Muscle layer of colon (tissue), 2 donors: Measurements from ENCODE around the gene EML4.

Experiments
- H3K27ac ChIP-seq: one replicate; pipeline ENCODE4 v1.7.0; 2013; ENCODE audit warnings: low read depth, mild to moderate bottlenecking, low read length, moderate library complexity
- H3K27me3 ChIP-seq, 2 donors: one replicate each; pipeline ENCODE4 v1.7.0; 2013; ENCODE audit warnings: low read length in 2 of 2, mild to moderate bottlenecking in 2 of 2; ENCODE audit not compliant: insufficient read depth in 2 of 2, control insufficient read depth in 1 of 2
- H3K36me3 ChIP-seq: one replicate; pipeline ENCODE4 v1.7.0; 2013; ENCODE audit warnings: mild to moderate bottlenecking, low read length; ENCODE audit not compliant: insufficient read depth
- H3K4me1 ChIP-seq: one replicate; pipeline ENCODE4 v1.7.0; 2013; ENCODE audit warnings: mild to moderate bottlenecking, low read length; ENCODE audit not compliant: insufficient read depth
- H3K4me3 ChIP-seq, 2 donors: one replicate each; pipeline ENCODE4 v1.7.0; 2013; ENCODE audit warnings: low read length in 2 of 2, low read depth in 1 of 2, mild to moderate bottlenecking in 1 of 2, moderate library complexity in 1 of 2
- H3K9ac ChIP-seq: one replicate; pipeline ENCODE4 v1.7.0; 2013; ENCODE audit warnings: low read length
- H3K9me3 ChIP-seq: one replicate; pipeline ENCODE4 v1.7.0; 2013; ENCODE audit warnings: mild to moderate bottlenecking, low read length
- donor health status: abdominal sarcoma.
- donor health status: Adenocarcinoma of cecum.

Gene EML4

DNA sequence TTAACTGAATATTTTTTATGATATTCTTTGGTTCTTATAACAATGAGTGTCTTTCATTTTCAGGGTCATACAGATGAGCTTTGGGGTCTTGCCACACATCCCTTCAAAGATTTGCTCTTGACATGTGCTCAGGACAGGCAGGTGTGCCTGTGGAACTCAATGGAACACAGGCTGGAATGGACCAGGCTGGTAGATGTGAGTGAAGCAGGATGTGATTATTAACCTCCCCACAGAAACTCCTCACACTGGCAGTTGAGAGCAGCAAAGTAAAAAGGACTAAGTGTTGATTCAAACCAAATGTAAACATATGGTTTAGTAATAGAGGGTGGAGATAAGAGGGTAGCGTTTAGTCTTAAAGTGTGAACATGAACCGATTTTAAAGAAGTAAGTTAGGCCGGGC, 134.1 kb downstream of the EML4 start:
- Histone ChIP-seq H3K9me3 (no peaks in the 10 kb centered on the region), H3K36me3 (peaks cover 11% of the 10 kb centered on the region), H3K27me3 (no peaks in the 10 kb centered on the region), H3K27ac (no peak overlapping the region), H3K4me3 (no peak overlapping the region), H3K4me1 (no peaks in the 10 kb centered on the region), H3K9ac (no peak overlapping the region)

DNA sequence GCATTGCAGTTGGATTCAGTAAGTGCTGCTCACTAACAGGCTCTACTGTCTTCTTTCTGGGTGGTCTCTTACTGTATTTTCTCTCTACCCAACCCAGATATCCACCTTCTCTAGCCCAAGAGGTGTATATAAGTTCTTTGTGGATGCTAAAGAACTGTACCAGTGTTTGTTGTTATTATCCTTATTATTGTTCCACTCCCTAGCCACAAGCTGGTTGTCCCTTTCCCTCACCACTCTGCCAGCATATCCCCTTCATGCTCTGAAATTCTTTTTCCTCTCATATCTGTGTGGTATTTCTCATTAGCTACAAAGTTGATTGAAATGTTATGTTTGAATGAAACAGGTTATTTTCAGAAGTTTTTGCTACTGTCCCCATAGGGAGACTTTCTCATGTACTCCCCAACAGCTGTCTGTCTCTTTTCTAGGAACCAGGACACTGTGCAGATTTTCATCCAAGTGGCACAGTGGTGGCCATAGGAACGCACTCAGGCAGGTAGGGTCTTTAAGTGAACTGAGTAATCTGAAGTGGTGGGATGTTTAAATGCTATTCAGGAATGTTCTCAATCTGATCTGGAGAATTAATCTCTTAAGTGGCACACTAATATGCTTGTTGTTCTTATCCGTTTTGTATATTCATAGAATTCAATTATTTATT, 135.0 kb downstream of the EML4 start:
- no peak overlapping the region for H3K27ac ChIP-seq
- no peaks in the 10 kb centered on the region for H3K4me1 ChIP-seq
- peaks cover 11% of the 10 kb centered on the region for H3K36me3 ChIP-seq
- H3K9ac ChIP-seq = no peak overlapping the region
- H3K4me3 ChIP-seq = no peak overlapping the region
- H3K9me3 ChIP-seq = no peaks in the 10 kb centered on the region
- no peaks in the 10 kb centered on the region for H3K27me3 ChIP-seq

DNA sequence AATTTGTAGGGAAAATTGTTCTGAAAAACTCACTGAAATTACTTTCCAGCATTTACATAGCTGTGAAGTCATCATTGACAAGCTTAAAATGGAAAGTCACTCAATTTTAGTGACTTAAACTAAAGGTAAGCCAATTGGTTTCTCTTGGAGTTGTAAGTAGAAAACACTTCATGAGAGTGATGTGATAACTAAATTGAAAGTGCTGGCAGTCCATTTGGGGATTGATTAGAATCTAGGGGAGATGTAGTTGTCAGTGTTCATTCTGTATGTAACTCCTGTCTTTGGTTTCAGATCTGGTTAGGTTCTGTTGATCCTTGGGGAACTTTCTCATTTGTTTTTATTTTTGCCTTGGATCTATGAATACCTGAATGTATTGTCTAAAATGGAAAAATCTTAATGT, 138.0 kb downstream of the EML4 start:
- Histone ChIP-seq H3K36me3 (peaks cover 5% of the 10 kb centered on the region), H3K4me1 (no peaks in the 10 kb centered on the region), H3K4me3 (no peak overlapping the region), H3K27me3 (no peaks in the 10 kb centered on the region), H3K9me3 (no peaks in the 10 kb centered on the region), H3K9ac (no peak overlapping the region), H3K27ac (no peak overlapping the region)

DNA sequence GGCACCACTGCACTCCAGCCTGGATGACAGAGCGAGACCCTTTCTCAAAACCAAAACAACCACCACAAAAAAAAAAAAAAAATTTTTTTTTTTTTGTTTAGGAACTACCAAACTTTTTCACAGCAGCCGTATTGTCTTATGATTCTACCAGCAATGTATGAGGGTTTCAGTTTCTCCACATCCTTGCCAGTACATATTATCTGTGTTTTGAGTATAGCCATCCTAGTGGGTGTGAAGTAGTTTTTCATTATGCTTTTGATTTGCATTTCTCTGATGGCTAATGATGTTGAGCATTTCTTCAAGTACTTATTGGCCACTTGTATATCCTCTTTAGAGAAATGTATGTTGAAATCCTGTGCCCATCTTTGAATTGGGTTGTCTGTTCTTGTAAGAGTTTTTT, 140.2 kb downstream of the EML4 start:
- Histone ChIP-seq H3K27me3 (no peaks in the 10 kb centered on the region), H3K4me1 (no peaks in the 10 kb centered on the region), H3K9me3 (no peaks in the 10 kb centered on the region), H3K36me3 (peaks cover 5% of the 10 kb centered on the region), H3K4me3 (no peak overlapping the region), H3K27ac (no peak overlapping the region), H3K9ac (no peak overlapping the region)

DNA sequence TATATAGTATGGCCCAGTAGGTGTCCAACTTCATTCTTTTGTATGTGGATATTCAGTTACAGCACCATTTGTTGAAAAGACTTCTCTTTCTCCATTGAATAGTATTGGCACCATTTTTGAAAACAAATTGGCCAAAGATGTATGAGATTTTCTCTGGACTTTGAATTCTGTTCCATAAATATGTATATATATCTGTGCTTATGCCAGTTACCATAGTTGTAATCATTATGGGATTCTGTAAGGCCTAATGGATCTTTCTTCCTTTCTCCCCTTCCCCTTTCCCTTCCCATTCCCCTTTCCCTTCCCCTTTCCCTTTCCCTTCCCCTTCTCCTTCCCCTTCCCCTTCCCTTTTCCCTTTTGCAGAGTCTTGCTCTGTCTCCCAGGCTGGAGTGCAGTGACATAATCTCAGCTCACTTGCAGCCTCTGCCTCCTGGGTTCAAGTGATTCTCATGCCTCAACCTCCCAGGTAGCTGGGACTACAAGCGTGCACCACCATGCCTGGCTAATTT, 140.9 kb downstream of the EML4 start:
- Histone ChIP-seq H3K9ac (no peak overlapping the region), H3K27me3 (no peaks in the 10 kb centered on the region), H3K9me3 (no peaks in the 10 kb centered on the region), H3K36me3 (peaks cover 5% of the 10 kb centered on the region), H3K27ac (no peak overlapping the region), H3K4me1 (no peaks in the 10 kb centered on the region), H3K4me3 (no peak overlapping the region)

DNA sequence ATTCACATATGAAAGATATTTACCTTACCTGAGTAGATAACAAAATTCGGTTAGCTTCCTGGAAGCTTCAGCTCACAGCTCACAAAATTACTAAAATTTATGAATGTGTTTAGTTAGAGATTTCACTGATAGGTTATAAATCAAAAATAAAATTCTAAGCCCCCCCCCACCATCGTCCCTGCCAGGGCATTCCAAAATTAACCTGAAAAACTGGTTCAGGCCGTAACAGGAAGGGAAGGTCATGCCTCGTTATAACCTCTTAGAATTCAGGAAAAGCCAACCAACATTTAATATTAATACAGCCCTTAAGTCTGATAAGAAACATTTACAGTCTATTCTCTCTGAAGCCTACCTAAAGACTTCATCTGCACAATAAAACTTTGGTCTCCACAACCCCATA, 143.0 kb downstream of the EML4 start:
- H3K27ac ChIP-seq = no peak overlapping the region
- H3K27me3 ChIP-seq = no peaks in the 10 kb centered on the region

DNA sequence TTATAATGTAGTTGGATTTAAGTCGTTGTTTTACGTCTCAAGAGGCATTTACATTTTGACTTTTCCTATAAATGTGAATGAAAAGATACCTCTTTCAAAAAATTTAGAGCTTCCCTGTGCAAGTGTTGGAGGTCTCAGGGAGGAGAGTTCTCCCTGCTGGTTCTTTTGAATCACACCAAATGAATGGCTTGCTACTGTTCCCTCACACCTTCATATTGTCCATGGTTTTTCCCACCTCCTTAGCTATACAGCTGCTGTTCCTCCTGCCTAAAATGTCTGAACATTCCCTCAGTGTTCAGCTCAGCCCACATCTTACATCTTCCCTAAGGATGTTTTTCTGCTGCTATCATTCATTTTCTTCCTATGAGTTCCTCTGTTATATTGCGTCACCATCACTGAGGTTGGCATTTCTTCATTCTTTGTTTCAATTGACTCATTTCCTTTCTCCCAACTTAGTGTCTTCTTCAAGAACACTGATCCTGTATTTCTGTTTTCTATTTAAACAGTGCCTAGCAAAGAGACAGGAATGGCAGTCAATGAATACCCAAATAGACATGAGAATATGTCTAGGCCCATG, 145.8 kb downstream of the EML4 start:
- H3K36me3 ChIP-seq = peaks cover 6% of the 10 kb centered on the region

More for the DNA sequence above, 143.0 kb downstream of the EML4 start:
- Histone ChIP-seq H3K4me3 (no peak overlapping the region), H3K9me3 (no peaks in the 10 kb centered on the region), H3K4me1 (no peaks in the 10 kb centered on the region), H3K36me3 (peaks cover 8% of the 10 kb centered on the region), H3K9ac (no peak overlapping the region)

DNA sequence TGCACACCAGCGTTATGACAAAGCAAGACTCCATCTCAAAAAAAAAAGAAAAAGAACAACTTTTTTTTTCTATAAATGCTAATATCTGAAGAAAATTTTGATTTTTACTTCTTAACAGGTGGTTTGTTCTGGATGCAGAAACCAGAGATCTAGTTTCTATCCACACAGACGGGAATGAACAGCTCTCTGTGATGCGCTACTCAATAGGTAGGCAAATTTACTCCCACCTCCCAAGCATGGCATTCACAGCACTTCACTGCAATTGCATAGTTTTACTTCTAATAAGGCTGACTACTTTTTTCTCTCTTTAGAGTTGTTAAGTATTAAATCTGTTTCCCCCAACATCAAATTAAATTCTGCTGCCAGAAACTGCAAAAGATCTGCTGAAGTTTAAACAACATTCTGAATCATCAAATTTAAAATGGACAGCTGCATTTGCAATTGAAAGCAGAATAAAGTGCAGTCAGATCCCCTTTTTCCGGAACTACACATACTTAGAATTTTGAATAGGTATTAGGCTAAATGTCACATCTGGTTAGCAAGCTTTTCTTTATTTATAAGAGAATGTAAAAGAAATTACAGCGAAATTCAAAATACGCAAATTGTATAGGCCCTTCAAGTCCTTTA, 146.8 kb downstream of the EML4 start:
- Histone ChIP-seq H3K4me1 (no peaks in the 10 kb centered on the region), H3K4me3 (no peak overlapping the region), H3K9me3 (no peaks in the 10 kb centered on the region), H3K27ac (no peak overlapping the region), H3K9ac (no peak overlapping the region), H3K36me3 (peaks cover 6% of the 10 kb centered on the region), H3K27me3 (no peaks in the 10 kb centered on the region)

More for the DNA sequence above, 145.8 kb downstream of the EML4 start:
- Histone ChIP-seq H3K27ac (no peak overlapping the region), H3K9me3 (no peaks in the 10 kb centered on the region), H3K9ac (no peak overlapping the region), H3K4me1 (no peaks in the 10 kb centered on the region), H3K4me3 (no peak overlapping the region), H3K27me3 (no peaks in the 10 kb centered on the region)

DNA sequence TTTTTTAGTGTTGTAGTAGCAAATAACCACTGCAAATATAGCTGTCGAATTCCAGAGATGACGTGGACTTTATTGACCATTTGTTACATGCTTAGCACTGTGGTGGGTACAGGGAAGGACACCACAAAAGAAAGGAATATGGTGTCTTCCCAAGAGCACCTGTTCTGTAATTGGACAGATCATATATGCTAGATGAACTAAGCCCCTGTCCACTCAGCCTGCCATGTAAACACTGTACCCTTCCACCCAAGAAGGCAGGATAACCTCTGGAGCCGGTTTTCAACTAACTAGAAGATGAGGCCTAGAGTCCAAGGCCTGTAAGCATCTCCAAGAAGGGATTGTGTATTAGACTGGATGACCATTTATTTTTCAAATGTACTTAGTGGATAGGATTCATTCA, 147.8 kb downstream of the EML4 start:
- Histone ChIP-seq H3K9ac (no peak overlapping the region), H3K4me3 (no peak overlapping the region), H3K4me1 (no peaks in the 10 kb centered on the region), H3K9me3 (no peaks in the 10 kb centered on the region), H3K27me3 (no peaks in the 10 kb centered on the region), H3K27ac (no peak overlapping the region), H3K36me3 (peaks cover 6% of the 10 kb centered on the region)

DNA sequence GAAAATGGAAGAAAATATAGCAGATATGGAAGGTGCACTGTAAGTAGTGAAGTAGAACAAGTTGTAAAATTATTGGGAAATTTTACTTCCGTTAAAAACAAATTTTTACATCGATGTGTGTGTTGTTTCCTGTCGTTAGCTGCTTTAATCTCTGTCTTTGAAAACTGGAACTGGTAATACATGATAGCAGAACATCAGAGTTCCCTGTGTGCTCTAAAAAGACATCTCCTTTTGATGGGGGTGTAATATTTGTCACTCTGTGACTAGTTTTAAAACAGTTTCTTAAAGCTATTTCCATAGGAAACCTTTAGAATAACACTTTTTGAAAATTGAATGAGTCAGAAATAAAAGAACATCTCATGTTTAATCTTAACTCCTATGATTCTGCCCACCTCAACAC, 148.3 kb downstream of the EML4 start:
- no peaks in the 10 kb centered on the region for H3K27me3 ChIP-seq
- no peaks in the 10 kb centered on the region for H3K9me3 ChIP-seq
- peaks cover 6% of the 10 kb centered on the region for H3K36me3 ChIP-seq
- no peaks in the 10 kb centered on the region for H3K4me1 ChIP-seq
- H3K4me3 ChIP-seq = no peak overlapping the region
- no peak overlapping the region for H3K27ac ChIP-seq
- no peak overlapping the region for H3K9ac ChIP-seq

DNA sequence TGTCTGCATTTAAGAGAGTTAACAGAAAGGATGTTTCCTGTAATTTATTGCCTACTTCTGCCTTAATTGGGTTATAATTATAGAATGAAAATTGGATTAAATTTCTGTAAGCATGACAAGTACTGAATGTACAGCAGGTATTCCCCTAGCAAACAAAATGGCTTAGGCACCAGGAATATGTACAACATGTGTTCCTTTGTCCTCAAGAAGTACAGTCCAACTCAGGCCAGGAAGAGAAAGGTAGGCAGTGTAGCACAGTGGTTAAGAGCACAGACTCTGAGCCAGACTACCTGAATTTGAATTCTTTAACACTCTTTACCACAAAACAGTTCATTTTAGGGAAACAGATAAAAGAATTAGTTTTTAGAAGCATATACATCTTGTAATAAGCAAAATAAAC, 148.8 kb downstream of the EML4 start:
- H3K4me1 ChIP-seq = no peaks in the 10 kb centered on the region
- H3K27ac ChIP-seq = no peak overlapping the region
- H3K36me3 ChIP-seq = peaks cover 6% of the 10 kb centered on the region
- no peak overlapping the region for H3K9ac ChIP-seq
- no peak overlapping the region for H3K4me3 ChIP-seq
- H3K27me3 ChIP-seq = no peaks in the 10 kb centered on the region
- H3K9me3 ChIP-seq = no peaks in the 10 kb centered on the region
